ENCODE data around the gene NDUFAF3. TPM values are rescaled to one million over a fixed set of nuclear protein-coding genes. Genes with fewer than 3 reads are reported as not detected.

The NDUFAF3 gene
- polyA plus RNA-seq, 1 donor from 2014 or later, result 188 TPM

GRCh38 chr3:48991851-48992545, 29.9 kb upstream of the NDUFAF3 start:
- Mint-ChIP-seq H3K9me3 (no peaks in the 10 kb centered on the region), H3K4me3 (peak overlapping the region; percentile 31 to 99 (median 64)), H3K36me3 (peaks cover 3% of the 10 kb centered on the region), H3K27me3 (no peaks in the 10 kb centered on the region), H3K27ac (peak overlapping the region; percentile 50 to 91 (median 81)), H3K4me1 (peaks cover 21 to 30% (median 30%) of the 10 kb centered on the region in 3 donors)

GRCh38 chr3:48993834-48994233, 28.1 kb upstream of the NDUFAF3 start:
- Mint-ChIP-seq H3K36me3 (peaks cover 2% of the 10 kb centered on the region), H3K9me3 (no peaks in the 10 kb centered on the region), H3K27ac (peak overlapping the region in 2 of 3 donors; percentile 52 to 71), H3K4me3 (peak overlapping the region in 1 of 4 donors; percentile 16), H3K27me3 (no peaks in the 10 kb centered on the region), H3K4me1 (peaks cover 18 to 26% (median 24%) of the 10 kb centered on the region in 3 donors)

GRCh38 chr3:48996640-48997039, 25.3 kb upstream of the NDUFAF3 start:
- Mint-ChIP-seq H3K4me3 (no peak overlapping the region), H3K27me3 (no peaks in the 10 kb centered on the region), H3K27ac (no peak overlapping the region), H3K36me3 (peaks cover 2% of the 10 kb centered on the region), H3K4me1 (peaks cover 5 to 11% (median 6%) of the 10 kb centered on the region in 3 donors), H3K9me3 (no peaks in the 10 kb centered on the region)

- Mint-ChIP-seq H3K27me3 (no peaks in the 10 kb centered on the region), H3K4me1 (peaks cover 0 to 6% (median 2%) of the 10 kb centered on the region in 3 donors), H3K27ac (no peak overlapping the region), H3K4me3 (no peak overlapping the region), H3K9me3 (no peaks in the 10 kb centered on the region), H3K36me3 (no peaks in the 10 kb centered on the region)
These were observed 24.8 kb upstream of the NDUFAF3 start for GRCh38 chr3:48997102-48997635.

GRCh38 chr3:48997714-48998637, 23.9 kb upstream of the NDUFAF3 start:
- no peak overlapping the region for H3K4me3 Mint-ChIP-seq
- H3K27me3 Mint-ChIP-seq, result no peaks in the 10 kb centered on the region
- H3K9me3 Mint-ChIP-seq, result no peaks in the 10 kb centered on the region

GRCh38 chr3:48999085-48999858, 22.6 kb upstream of the NDUFAF3 start:
- Mint-ChIP-seq H3K27ac (peak overlapping the region in 2 of 3 donors; percentile 21 to 56), H3K36me3 (no peaks in the 10 kb centered on the region), H3K9me3 (no peaks in the 10 kb centered on the region), H3K4me3 (peak overlapping the region in 1 of 4 donors; percentile 9), H3K4me1 (no peaks in the 10 kb centered on the region), H3K27me3 (no peaks in the 10 kb centered on the region)

More at GRCh38 chr3:48997714-48998637, 23.9 kb upstream of the NDUFAF3 start:
- H3K4me1 Mint-ChIP-seq, result peaks cover 0 to 6% (median 2%) of the 10 kb centered on the region in 3 donors
- H3K36me3 Mint-ChIP-seq, result no peaks in the 10 kb centered on the region
- no peak overlapping the region for H3K27ac Mint-ChIP-seq

GRCh38 chr3:49001155-49001554, 20.8 kb upstream of the NDUFAF3 start:
- H3K4me3 Mint-ChIP-seq, result peak overlapping the region in 1 of 4 donors; percentile 53
- H3K9me3 Mint-ChIP-seq, result no peaks in the 10 kb centered on the region
- no peaks in the 10 kb centered on the region for H3K27me3 Mint-ChIP-seq
- no peak overlapping the region for H3K27ac Mint-ChIP-seq
- peaks cover 0 to 1% (median under 1%) of the 10 kb centered on the region in 3 donors for H3K4me1 Mint-ChIP-seq
- no peaks in the 10 kb centered on the region for H3K36me3 Mint-ChIP-seq

- H3K4me3 Mint-ChIP-seq, result peak overlapping the region in 2 of 4 donors; percentile 16 to 65
- H3K27ac Mint-ChIP-seq, result peak overlapping the region in 1 of 3 donors; percentile 64
- H3K9me3 Mint-ChIP-seq, result no peaks in the 10 kb centered on the region
- peaks cover 13 to 22% (median 20%) of the 10 kb centered on the region in 3 donors for H3K4me1 Mint-ChIP-seq
- no peaks in the 10 kb centered on the region for H3K27me3 Mint-ChIP-seq
- H3K36me3 Mint-ChIP-seq, result no peaks in the 10 kb centered on the region
These were observed 17.3 kb upstream of the NDUFAF3 start for GRCh38 chr3:49004352-49005302.

- peaks cover 13 to 22% (median 20%) of the 10 kb centered on the region in 3 donors for H3K4me1 Mint-ChIP-seq
- no peaks in the 10 kb centered on the region for H3K36me3 Mint-ChIP-seq
- peak overlapping the region in 2 of 4 donors; percentile 16 to 65 for H3K4me3 Mint-ChIP-seq
- H3K27ac Mint-ChIP-seq, result peak overlapping the region in 1 of 3 donors; percentile 64
- H3K27me3 Mint-ChIP-seq, result no peaks in the 10 kb centered on the region
- H3K9me3 Mint-ChIP-seq, result no peaks in the 10 kb centered on the region
These were observed 16.6 kb upstream of the NDUFAF3 start for GRCh38 chr3:49005303-49005680.

- H3K9me3 Mint-ChIP-seq, result no peaks in the 10 kb centered on the region
- H3K4me3 Mint-ChIP-seq, result peak overlapping the region in 3 of 4 donors; percentile 99 to 100 (median 100)
- H3K27ac Mint-ChIP-seq, result peak overlapping the region in 1 of 3 donors; percentile 4
- H3K27me3 Mint-ChIP-seq, result no peaks in the 10 kb centered on the region
- peaks cover 13 to 22% (median 20%) of the 10 kb centered on the region in 3 donors for H3K4me1 Mint-ChIP-seq
- H3K36me3 Mint-ChIP-seq, result no peaks in the 10 kb centered on the region
These were observed 15.9 kb upstream of the NDUFAF3 start for GRCh38 chr3:49005998-49006397.

GRCh38 chr3:49006408-49007067, 15.4 kb upstream of the NDUFAF3 start:
- H3K9me3 Mint-ChIP-seq, result no peaks in the 10 kb centered on the region

GRCh38 chr3:49007068-49007770, 14.7 kb upstream of the NDUFAF3 start, which contains the start of gene WDR6:
TSS of gene WDR6 (plus strand) at chr3:49007391. CDS start at chr3:49007432, 41 bp downstream.
- Mint-ChIP-seq H3K9me3 (no peaks in the 10 kb centered on the region), H3K27ac (peak within 1 kb of the TSS; percentile 97 to 99 (median 98)), H3K4me1 (peaks cover 17 to 25% (median 20%) of the 10 kb centered on the region in 3 donors), H3K4me3 (peak within 1 kb of the TSS; percentile 99 to 100 (median 100)), H3K27me3 (no peaks in the 10 kb centered on the region), H3K36me3 (no peaks in the 10 kb centered on the region)

More at GRCh38 chr3:49006408-49007067, 15.4 kb upstream of the NDUFAF3 start:
- Mint-ChIP-seq H3K27ac (peak overlapping the region; percentile 97 to 99 (median 98)), H3K27me3 (no peaks in the 10 kb centered on the region), H3K4me3 (peak overlapping the region; percentile 99 to 100 (median 100)), H3K4me1 (peaks cover 13 to 22% (median 20%) of the 10 kb centered on the region in 3 donors), H3K36me3 (no peaks in the 10 kb centered on the region)
